Measurements from ENCODE around the gene MRPL12.

GRCh38 chr17:81684442-81684911 is 18.7 kb upstream of the MRPL12 start:
- TF ChIP-seq POLR2A (IDR thresholded peaks at IDR 0.05) (no peak), CTCF (IDR thresholded peaks at IDR 0.05) (no peak)

Measured in uterus (tissue), 2 donors.